Small intestine (tissue), 7 donors: ENCODE results near the gene SNX25. TPM values are rescaled to one million over a fixed set of nuclear protein-coding genes. Genes with fewer than 3 reads are reported as not detected.

ENCODE experiments used
- DNase-seq, 2 donors: peaks; one replicate each; pipeline versions ENCODE4 v3.0.0 to v3.0.0-alpha.2; 2013
- FAIRE-seq: peaks from 2 replicates; lab custom pipeline; 2012; peaks lifted over from hg19 to GRCh38; lab: Jason Lieb, UNC
- H3K27ac ChIP-seq, 3 donors: one replicate each; pipeline ENCODE4 v1.5.1; 2013; ENCODE audit warnings: low read length in 2 of 3, mild to moderate bottlenecking in 2 of 3, control low read depth in 1 of 3, inconsistent platforms in 1 of 3, low read depth in 1 of 3, moderate library complexity in 1 of 3
- H3K27me3 ChIP-seq, 3 donors: one replicate each; pipeline ENCODE4 v1.6.1; 2013; ENCODE audit warnings: low read length in 3 of 3, inconsistent platforms in 1 of 3; ENCODE audit not compliant: control insufficient read depth in 3 of 3, insufficient read depth in 3 of 3
- H3K36me3 ChIP-seq, 3 donors: one replicate each; pipeline ENCODE4 v1.6.1; 2013; ENCODE audit warnings: low read length in 3 of 3, inconsistent platforms in 1 of 3, low read depth in 1 of 3, mild to moderate bottlenecking in 1 of 3, moderate library complexity in 1 of 3; ENCODE audit not compliant: control insufficient read depth in 3 of 3, insufficient read depth in 2 of 3
- H3K4me1 ChIP-seq, 3 donors: one replicate each; pipeline ENCODE4 v1.6.1; 2013; ENCODE audit warnings: low read length in 2 of 3, inconsistent platforms in 1 of 3, low read depth in 1 of 3, mild to moderate bottlenecking in 1 of 3, moderate library complexity in 1 of 3; ENCODE audit not compliant: control insufficient read depth in 3 of 3, insufficient read depth in 2 of 3
- H3K4me3 ChIP-seq, 3 donors: one replicate each; pipeline ENCODE4 v1.5.1; 2013; ENCODE audit warnings: low read length in 3 of 3, control low read depth in 1 of 3, inconsistent platforms in 1 of 3, low read depth in 1 of 3, mild to moderate bottlenecking in 1 of 3, moderate library complexity in 1 of 3
- H3K9me3 ChIP-seq, 2 donors: one replicate each; pipeline ENCODE4 v1.6.1; 2013; ENCODE audit warnings: low read depth in 1 of 2, low read length in 1 of 2; ENCODE audit not compliant: control insufficient read depth in 2 of 2, insufficient read depth in 1 of 2
- WGBS, 3 donors: extraction: QIAGEN DNeasy Blood & Tissue Kit; methylation state at CpG; one replicate each; pipeline ENCODE4 v1.1.7; 2013; 5-methylcytosine and 5-hydroxymethylcytosine counted together
- polyA plus RNA-seq, 4 donors: library from polyadenylated mRNA; stranded (reverse) in 3 of 4; unstranded in 1 of 4; fragments of 200-250 nt in 3 of 4; fragments of 120-200 nt in 1 of 4; gene quantifications; one replicate each; pipeline versions ENCODE4 v1.2.1 to v1.2.3, GENCODE V29; 2013
- donor health status: healthy with polysubstance abuse.
- donor health status: control.
- donor health status: control.
- donor health status: Bipolar disorder and iron deficiency.
- donor health status: healthy.

The SNX25 gene
- polyA plus RNA-seq, 4 donors, result 1.9 to 12.6 (median 3.7) TPM

GRCh38 chr4:185369731-185370130 lies 160.3 kb downstream of the SNX25 start:
- no peaks in the 10 kb centered on the region for H3K4me1 ChIP-seq
- WGBS, 3 donors, result 66 to 78% (median 76%) methylated on average over 3 of the region's 3 CpGs
- no peak overlapping the region for H3K27ac ChIP-seq
- DNase-seq (no peak), FAIRE-seq (no peak)
- H3K27me3 ChIP-seq, result no peaks in the 10 kb centered on the region
- H3K4me3 ChIP-seq, result no peak overlapping the region
- H3K36me3 ChIP-seq, result peaks cover 0 to 14% (median 0%) of the 10 kb centered on the region in 3 donors
- H3K9me3 ChIP-seq, result no peaks in the 10 kb centered on the region

DNA sequence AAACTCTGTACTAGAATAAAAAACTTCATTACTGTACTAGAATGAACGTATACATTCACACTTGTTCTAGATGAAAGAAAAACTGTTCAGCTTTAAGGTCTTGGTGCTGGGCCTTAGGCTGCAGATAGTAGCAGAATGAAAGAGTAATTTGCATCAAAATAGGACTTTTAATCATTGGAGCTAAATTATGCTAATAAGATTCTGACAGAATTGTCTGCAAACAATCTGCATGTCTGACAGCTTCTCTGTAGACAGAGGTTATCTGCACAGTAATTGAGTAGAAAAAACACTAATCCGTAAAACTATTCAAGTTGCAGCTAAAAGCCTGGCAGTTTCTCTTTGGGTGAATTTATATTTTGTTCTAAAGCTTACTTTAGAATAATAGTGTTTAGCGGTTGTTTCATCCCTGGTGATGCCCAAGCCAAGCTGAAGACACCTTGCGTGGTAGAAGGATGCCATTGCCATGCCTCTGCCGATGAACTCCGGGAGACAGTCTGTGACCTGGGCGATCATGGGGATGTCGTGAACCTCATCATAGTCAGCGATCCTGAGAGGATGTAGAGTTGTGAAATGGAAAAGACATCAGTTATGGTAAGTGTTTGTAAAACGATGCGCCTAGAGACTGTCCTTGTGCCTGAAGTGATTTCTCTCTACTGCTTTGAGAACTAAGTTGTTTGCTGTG lies 161.0 kb downstream of the SNX25 start:
- Histone ChIP-seq H3K27me3 (no peaks in the 10 kb centered on the region), H3K27ac (no peak overlapping the region), H3K4me1 (no peaks in the 10 kb centered on the region), H3K4me3 (no peak overlapping the region), H3K36me3 (peaks cover 0 to 14% (median 0%) of the 10 kb centered on the region in 3 donors), H3K9me3 (no peaks in the 10 kb centered on the region)
- FAIRE-seq, result no peak
- DNase-seq, result no peak
- 96 to 98% (median 98%) methylated on average over 11 of the region's 11 CpGs for WGBS, 3 donors

DNA sequence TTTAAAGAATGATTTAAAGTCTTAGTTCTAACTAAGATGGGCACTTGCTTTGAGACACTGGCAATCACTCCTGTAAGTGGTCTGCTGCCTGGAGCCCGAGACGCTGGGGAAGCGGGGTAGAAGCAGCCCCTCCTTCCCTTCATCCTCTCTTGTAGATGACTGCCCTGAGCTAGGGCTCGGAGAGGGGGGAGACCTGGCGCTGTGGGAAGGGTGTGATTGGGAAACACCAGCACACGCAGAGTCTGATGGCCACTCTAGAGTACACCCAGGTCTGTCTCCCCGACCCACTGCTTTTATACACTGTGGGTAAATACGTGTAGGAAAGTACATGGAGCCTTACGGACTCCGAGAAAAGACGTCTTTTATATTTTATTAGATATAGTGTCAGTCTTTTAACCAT lies 162.3 kb downstream of the SNX25 start:
- no peak for FAIRE-seq
- DNase-seq, result no peak
- H3K36me3 ChIP-seq, result peaks cover 0 to 14% (median 0%) of the 10 kb centered on the region in 3 donors
- H3K27ac ChIP-seq, result no peak overlapping the region
- no peaks in the 10 kb centered on the region for H3K4me1 ChIP-seq
- WGBS, 3 donors, result 94 to 97% (median 96%) methylated on average over 11 of the region's 11 CpGs
- no peaks in the 10 kb centered on the region for H3K9me3 ChIP-seq
- no peaks in the 10 kb centered on the region for H3K27me3 ChIP-seq
- no peak overlapping the region for H3K4me3 ChIP-seq

DNA sequence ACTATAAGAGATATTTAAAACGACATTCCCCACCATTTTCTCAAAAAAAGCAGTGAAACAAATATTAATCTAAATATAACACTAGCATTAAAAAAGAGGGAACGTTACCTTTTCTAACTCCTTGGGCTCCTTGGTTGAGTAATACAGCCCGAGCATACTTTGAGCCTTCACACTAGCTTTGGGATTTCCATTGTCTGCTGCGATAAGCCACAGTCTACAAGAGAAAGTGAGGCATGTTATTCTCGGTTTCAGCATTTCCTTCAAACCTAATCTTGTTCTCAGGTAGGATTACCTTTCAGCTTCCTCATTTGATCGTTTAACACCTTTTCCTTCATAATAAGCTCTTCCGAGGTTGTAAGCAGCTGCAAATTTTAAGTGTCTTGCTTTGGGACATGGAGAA lies 164.6 kb downstream of the SNX25 start:
- 81 to 91% (median 85%) methylated on average over 7 of the region's 7 CpGs for WGBS, 3 donors

GRCh38 chr4:185374573-185374972 lies 165.2 kb downstream of the SNX25 start:
- peaks cover 0 to 11% (median 0%) of the 10 kb centered on the region in 3 donors for H3K36me3 ChIP-seq
- H3K4me3 ChIP-seq, result no peak overlapping the region
- H3K27ac ChIP-seq, result no peak overlapping the region
- no peaks in the 10 kb centered on the region for H3K27me3 ChIP-seq
- no peak for DNase-seq
- WGBS, 3 donors, result 71 to 90% (median 87%) methylated on average over 6 of the region's 6 CpGs
- no peaks in the 10 kb centered on the region for H3K9me3 ChIP-seq
- H3K4me1 ChIP-seq, result no peaks in the 10 kb centered on the region
- no peak for FAIRE-seq

More for the DNA sequence above, 164.6 kb downstream of the SNX25 start:
- Histone ChIP-seq H3K36me3 (peaks cover 0 to 11% (median 0%) of the 10 kb centered on the region in 3 donors), H3K9me3 (no peaks in the 10 kb centered on the region), H3K27ac (no peak overlapping the region), H3K4me3 (no peak overlapping the region), H3K27me3 (no peaks in the 10 kb centered on the region), H3K4me1 (no peaks in the 10 kb centered on the region)
- DNase-seq, result no peak
- no peak for FAIRE-seq

DNA sequence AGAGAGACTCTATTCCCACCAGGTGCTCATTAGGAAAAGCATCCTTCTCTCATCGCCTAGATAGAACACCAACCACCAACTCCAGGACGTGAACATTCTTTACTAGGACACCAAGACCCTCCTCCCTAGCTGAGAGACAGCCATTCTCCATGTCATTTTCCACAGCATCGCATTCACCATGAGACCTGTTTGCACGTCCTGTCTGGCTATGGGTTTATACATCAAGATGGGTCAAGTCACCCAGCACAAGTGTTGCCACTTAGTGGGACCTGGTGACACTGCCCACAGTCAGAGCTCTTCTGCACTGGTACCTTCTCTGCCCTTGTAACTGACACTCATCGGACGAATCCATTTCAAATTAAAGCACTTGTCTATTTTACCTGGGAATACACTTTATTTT lies 168.9 kb downstream of the SNX25 start:
- Histone ChIP-seq H3K36me3 (peaks cover 0 to under 1% (median 0%) of the 10 kb centered on the region in 3 donors), H3K4me1 (no peaks in the 10 kb centered on the region), H3K9me3 (no peaks in the 10 kb centered on the region), H3K27ac (no peak overlapping the region), H3K4me3 (no peak overlapping the region), H3K27me3 (no peaks in the 10 kb centered on the region)
- FAIRE-seq (no peak), DNase-seq (no peak)
- WGBS, 3 donors, result 90 to 96% (median 90%) methylated on average over 6 of the region's 6 CpGs

- Histone ChIP-seq H3K27me3 (no peaks in the 10 kb centered on the region), H3K4me1 (no peaks in the 10 kb centered on the region), H3K9me3 (peaks cover 0 to 5% of the 10 kb centered on the region in 2 donors), H3K36me3 (no peaks in the 10 kb centered on the region), H3K4me3 (no peak overlapping the region), H3K27ac (no peak overlapping the region)
- DNase-seq (no peak), FAIRE-seq (no peak)
- 89 to 96% (median 96%) methylated on average over 13 of the region's 13 CpGs for WGBS, 3 donors
These were observed 170.2 kb downstream of the SNX25 start for GRCh38 chr4:185379326-185380295.

DNA sequence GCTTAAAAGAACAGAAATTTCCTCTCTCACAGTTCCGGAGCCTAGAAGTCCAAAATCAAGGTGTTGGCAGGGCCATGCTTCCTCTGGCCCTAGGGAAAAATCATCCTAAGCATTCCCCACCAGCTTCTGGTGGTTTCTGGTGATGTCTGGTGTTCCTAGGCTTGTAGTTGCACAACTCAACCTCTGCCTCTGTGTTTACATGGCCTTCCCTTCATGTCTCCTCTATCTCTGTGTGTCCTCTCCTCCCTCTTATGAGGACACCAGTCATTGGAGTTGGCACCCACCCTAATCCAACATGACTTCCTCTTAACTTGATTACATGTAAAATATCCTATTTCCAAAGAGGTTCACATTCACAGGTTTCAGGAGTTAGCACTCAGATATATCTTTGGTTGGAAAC lies 170.9 kb downstream of the SNX25 start:
- H3K9me3 ChIP-seq, result peaks cover 0 to 5% of the 10 kb centered on the region in 2 donors
- WGBS, 3 donors, result 93 to 100% (median 96%) methylated on average over 1 of the region's 1 CpG
- no peaks in the 10 kb centered on the region for H3K4me1 ChIP-seq
- FAIRE-seq, result no peak
- no peak for DNase-seq
- H3K36me3 ChIP-seq, result no peaks in the 10 kb centered on the region
- H3K4me3 ChIP-seq, result no peak overlapping the region
- H3K27me3 ChIP-seq, result no peaks in the 10 kb centered on the region
- H3K27ac ChIP-seq, result no peak overlapping the region
